ENCODE results near the gene HSD17B14. TPM values are rescaled to one million over a fixed set of nuclear protein-coding genes. Genes with fewer than 3 reads are reported as not detected.

HSD17B14 gene
- total and polyA plus RNA-seq, 2 of the 13 experiments (the other 11 are each of a cell fraction or from before 2014, with no cell fraction given): 0.58 to 1.2 TPM

GRCh38 chr19:48868114-48868886 lies 32.0 kb upstream of the HSD17B14 start, which contains the start of gene PLEKHA4 (continued):
- TF ChIP-seq, protein P1, sequence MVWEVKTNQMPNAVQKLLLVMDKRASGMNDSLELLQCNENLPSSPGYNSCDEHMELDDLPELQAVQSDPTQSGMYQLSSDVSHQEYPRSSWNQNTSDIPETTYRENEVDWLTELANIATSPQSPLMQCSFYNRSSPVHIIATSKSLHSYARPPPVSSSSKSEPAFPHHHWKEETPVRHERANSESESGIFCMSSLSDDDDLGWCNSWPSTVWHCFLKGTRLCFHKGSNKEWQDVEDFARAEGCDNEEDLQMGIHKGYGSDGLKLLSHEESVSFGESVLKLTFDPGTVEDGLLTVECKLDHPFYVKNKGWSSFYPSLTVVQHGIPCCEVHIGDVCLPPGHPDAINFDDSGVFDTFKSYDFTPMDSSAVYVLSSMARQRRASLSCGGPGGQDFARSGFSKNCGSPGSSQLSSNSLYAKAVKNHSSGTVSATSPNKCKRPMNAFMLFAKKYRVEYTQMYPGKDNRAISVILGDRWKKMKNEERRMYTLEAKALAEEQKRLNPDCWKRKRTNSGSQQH (CRISPR knock-in tag; IDR thresholded peaks at IDR 0.05; ENCODE audit: low read depth): 0 out of 2 replicates have a peak, but pooled peaks have one; percentile 1
- no peak for TF ChIP-seq MED8 (CRISPR knock-in tag; IDR thresholded peaks at IDR 0.05; ENCODE audit: insufficient replicate concordance)
- 0 out of 2 replicates have a peak, but pooled peaks have one; percentile 24 for TF ChIP-seq CCDC6 (CRISPR knock-in tag; IDR thresholded peaks at IDR 0.05)
- TF ChIP-seq, protein P2, sequence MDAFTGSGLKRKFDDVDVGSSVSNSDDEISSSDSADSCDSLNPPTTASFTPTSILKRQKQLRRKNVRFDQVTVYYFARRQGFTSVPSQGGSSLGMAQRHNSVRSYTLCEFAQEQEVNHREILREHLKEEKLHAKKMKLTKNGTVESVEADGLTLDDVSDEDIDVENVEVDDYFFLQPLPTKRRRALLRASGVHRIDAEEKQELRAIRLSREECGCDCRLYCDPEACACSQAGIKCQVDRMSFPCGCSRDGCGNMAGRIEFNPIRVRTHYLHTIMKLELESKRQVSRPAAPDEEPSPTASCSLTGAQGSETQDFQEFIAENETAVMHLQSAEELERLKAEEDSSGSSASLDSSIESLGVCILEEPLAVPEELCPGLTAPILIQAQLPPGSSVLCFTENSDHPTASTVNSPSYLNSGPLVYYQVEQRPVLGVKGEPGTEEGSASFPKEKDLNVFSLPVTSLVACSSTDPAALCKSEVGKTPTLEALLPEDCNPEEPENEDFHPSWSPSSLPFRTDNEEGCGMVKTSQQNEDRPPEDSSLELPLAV (CRISPR knock-in tag; conservative IDR thresholded peaks at IDR 0.05; ENCODE audit: low read depth): no peak
- TF ChIP-seq MATR3 (CRISPR knock-in tag; IDR thresholded peaks at IDR 0.05): no peak
- no peak for TF ChIP-seq ZBTB7A (CRISPR knock-in tag; IDR thresholded peaks at IDR 0.05)
- no peak for TF ChIP-seq ZNF747 (CRISPR knock-in tag; IDR thresholded peaks at IDR 0.05; ENCODE audit: borderline replicate concordance)
- TF ChIP-seq ZBTB10 (CRISPR knock-in tag; IDR thresholded peaks at IDR 0.05; ENCODE audit: borderline replicate concordance): peak; percentile 39; the same call in 1 of the 2 replicates
- no peak for TF ChIP-seq ZNF367 (CRISPR knock-in tag; IDR thresholded peaks at IDR 0.05; ENCODE audit: borderline replicate concordance)
- TF ChIP-seq RAD21 (CRISPR knock-in tag; IDR thresholded peaks at IDR 0.05): no peak
- no peak for TF ChIP-seq KAT2B (IDR thresholded peaks at IDR 0.05; ENCODE audit: borderline replicate concordance, low read depth, low read length)
- TF ChIP-seq SAFB2 (CRISPR knock-in tag; IDR thresholded peaks at IDR 0.05; ENCODE audit: borderline replicate concordance, low read depth): no peak
- TF ChIP-seq, protein P3, sequence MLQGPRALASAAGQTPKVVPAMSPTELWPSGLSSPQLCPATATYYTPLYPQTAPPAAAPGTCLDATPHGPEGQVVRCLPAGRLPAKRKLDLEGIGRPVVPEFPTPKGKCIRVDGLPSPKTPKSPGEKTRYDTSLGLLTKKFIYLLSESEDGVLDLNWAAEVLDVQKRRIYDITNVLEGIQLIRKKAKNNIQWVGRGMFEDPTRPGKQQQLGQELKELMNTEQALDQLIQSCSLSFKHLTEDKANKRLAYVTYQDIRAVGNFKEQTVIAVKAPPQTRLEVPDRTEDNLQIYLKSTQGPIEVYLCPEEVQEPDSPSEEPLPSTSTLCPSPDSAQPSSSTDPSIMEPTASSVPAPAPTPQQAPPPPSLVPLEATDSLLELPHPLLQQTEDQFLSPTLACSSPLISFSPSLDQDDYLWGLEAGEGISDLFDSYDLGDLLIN (CRISPR knock-in tag; IDR thresholded peaks at IDR 0.05; ENCODE audit: borderline replicate concordance): no peak
- TF ChIP-seq FIP1L1 (IDR thresholded peaks at IDR 0.05; ENCODE audit: borderline replicate concordance, insufficient read depth, low read depth, low read length): no peak
- TF ChIP-seq ZFP36L1 (CRISPR knock-in tag; IDR thresholded peaks at IDR 0.05): no peak
- TF ChIP-seq ZNF225 (CRISPR knock-in tag; IDR thresholded peaks at IDR 0.05): no peak
- TF ChIP-seq MAZ (IDR thresholded peaks at IDR 0.05; ENCODE audit: borderline replicate concordance, low read depth, low read length): no peak
- no peak; the same call in 1 of the 2 replicates for TF ChIP-seq MAZ (CRISPR knock-in tag; IDR thresholded peaks at IDR 0.05; ENCODE audit: low read depth)
- no peak for TF ChIP-seq SSRP1 (CRISPR knock-in tag; IDR thresholded peaks at IDR 0.05)
- no peak for TF ChIP-seq ZIK1 (CRISPR knock-in tag; IDR thresholded peaks at IDR 0.05; ENCODE audit: borderline replicate concordance, low read depth)
- TF ChIP-seq ZBTB38 (CRISPR knock-in tag; IDR thresholded peaks at IDR 0.05): no peak
- TF ChIP-seq, protein P4, sequence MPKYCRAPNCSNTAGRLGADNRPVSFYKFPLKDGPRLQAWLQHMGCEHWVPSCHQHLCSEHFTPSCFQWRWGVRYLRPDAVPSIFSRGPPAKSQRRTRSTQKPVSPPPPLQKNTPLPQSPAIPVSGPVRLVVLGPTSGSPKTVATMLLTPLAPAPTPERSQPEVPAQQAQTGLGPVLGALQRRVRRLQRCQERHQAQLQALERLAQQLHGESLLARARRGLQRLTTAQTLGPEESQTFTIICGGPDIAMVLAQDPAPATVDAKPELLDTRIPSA (CRISPR knock-in tag; IDR thresholded peaks at IDR 0.05; ENCODE audit: borderline replicate concordance): no peak

All from HepG2 (cell line).